HCT116 (cell line): ENCODE data around the gene RNF208. TPM values are rescaled to one million over a fixed set of nuclear protein-coding genes. Genes with fewer than 3 reads are reported as not detected.

ENCODE experiments used
- ATAC-seq: fragments of 200-7000 bp; cut with Tn5 transposase; 2 replicates; pipeline ENCODE4 v1.9.1; 2020; ENCODE audit warnings: mild to moderate bottlenecking, moderate library complexity
- BruUV-seq: library from RNA; stranded (reverse); fragments of 400-500 nt; replicated peaks from 2 replicates; lab custom pipeline; 2021; lab: Mats Ljungman, UMichigan
- CTCF ChIA-PET: fragments of 300-600 bp; sonication (Branson Sonifier 250); formaldehyde crosslinking; loops from one replicate; lab custom pipeline; 2021; ENCODE audit warnings: antibody characterized with exemption; lab: Charles Lee
- POLR2A ChIA-PET: fragments of 300-600, 350-600 bp; sonication (Branson Sonifier 250); formaldehyde crosslinking; loops from one replicate; lab custom pipeline; 2021; ENCODE audit warnings: antibody characterized with exemption; lab: Charles Lee
- RAD21 ChIA-PET, 2 experiments: fragments of 300-600 bp; sonication (Branson Sonifier 250); formaldehyde crosslinking; loops; one replicate each; lab custom pipeline; 2023; ENCODE audit warnings: low total read pairs in 2 of 2; ENCODE audit not compliant: uncharacterized antibody in 2 of 2, unreplicated experiment in 2 of 2, low non-redundant PET in 1 of 2; lab: Charles Lee
- DNase-seq: peaks from one replicate; pipeline ENCODE4 v3.0.0-alpha.2; 2010; ENCODE audit warnings: low read depth, low spot score
- H2AFZ ChIP-seq: fragments of 200-600 bp; shearing (Covaris generic), sonication (generic); 2 replicates; pipeline ENCODE4 v1.6.1; 2017; ENCODE audit warnings: low read depth, mixed run types, mixed read lengths, antibody characterized with exemption, low read length; ENCODE audit not compliant: poor library complexity, severe bottlenecking
- H3K27ac ChIP-seq: 2 replicates; pipeline ENCODE4 v1.5.1; 2012; ENCODE audit warnings: low read depth, low read length
- H3K27me3 ChIP-seq: fragments of 200-600 bp; sonication (generic); 2 replicates; pipeline ENCODE4 v1.6.1; 2016; ENCODE audit warnings: mixed run types, low read length, mixed read lengths; ENCODE audit not compliant: insufficient read depth
- H3K36me3 ChIP-seq, 2 experiments: fragments of 200-500 bp in 1 of 2; fragments of 200-600 bp in 1 of 2; sonication (Bioruptor generic) in 1 of 2; sonication (generic) in 1 of 2; 2 replicates each; pipeline versions ENCODE4 v1.5.1 to v1.6.1; 2014 to 2016; ENCODE audit warnings: low read length in 2 of 2, inconsistent platforms in 1 of 2, mixed read lengths in 1 of 2, mixed run types in 1 of 2; ENCODE audit not compliant: insufficient read depth in 2 of 2, control insufficient read depth in 1 of 2
- H3K4me1 ChIP-seq, 2 experiments: fragments of 200-600 bp in 1 of 2; sonication (generic) in 1 of 2; 2 replicates each; pipeline versions ENCODE4 v1.5.1 to v1.6.1; 2012 to 2017; ENCODE audit warnings: low read length in 2 of 2, inconsistent platforms in 1 of 2, mild to moderate bottlenecking in 1 of 2, mixed read lengths in 1 of 2, mixed run types in 1 of 2, moderate library complexity in 1 of 2; ENCODE audit not compliant: insufficient read depth in 2 of 2, control insufficient read depth in 1 of 2
- H3K4me2 ChIP-seq: fragments of 200-600 bp; sonication (generic); 2 replicates; pipeline ENCODE4 v1.6.1; 2017; ENCODE audit warnings: mixed run types, low read length, mixed read lengths
- H3K4me3 ChIP-seq, 2 experiments: fragments of 200-600 bp in 1 of 2; sonication (generic) in 1 of 2; replicated peaks in 1 of 2; 2 replicates each; pipeline ENCODE4 v1.5.1; 2011 to 2016; ENCODE audit warnings: low read length in 2 of 2, control low read depth in 1 of 2, low read depth in 1 of 2, mild to moderate bottlenecking in 1 of 2, mixed read lengths in 1 of 2, mixed run types in 1 of 2
- H3K79me2 ChIP-seq: fragments of 200-600 bp; sonication (generic); 2 replicates; pipeline ENCODE4 v1.6.1; 2017; ENCODE audit warnings: mild to moderate bottlenecking, mixed run types, low read length, moderate library complexity, mixed read lengths; ENCODE audit not compliant: insufficient read depth
- H3K9ac ChIP-seq: fragments of 200-600 bp; sonication (generic); 2 replicates; pipeline ENCODE4 v1.6.1; 2016; ENCODE audit warnings: low read length, mixed read lengths
- H3K9me2 ChIP-seq: fragments of 200-600 bp; sonication (generic), shearing (Covaris generic); 2 replicates; pipeline ENCODE4 v1.6.1; 2017; ENCODE audit warnings: mixed run types, mild to moderate bottlenecking, moderate library complexity; ENCODE audit not compliant: insufficient read depth
- H3K9me3 ChIP-seq, 2 experiments: fragments of 200-500 bp in 1 of 2; fragments of 200-600 bp in 1 of 2; sonication (Bioruptor generic) in 1 of 2; sonication (generic) in 1 of 2; 2 replicates each; pipeline ENCODE4 v1.6.1; 2014 to 2017; ENCODE audit warnings: low read length in 2 of 2, mixed read lengths in 2 of 2, inconsistent platforms in 1 of 2, low read depth in 1 of 2, mild to moderate bottlenecking in 1 of 2, mixed run types in 1 of 2, moderate library complexity in 1 of 2; ENCODE audit not compliant: control insufficient read depth in 1 of 2, insufficient read depth in 1 of 2
- H4K20me1 ChIP-seq: fragments of 200-600 bp; sonication (generic), shearing (Covaris generic); 2 replicates; pipeline ENCODE4 v1.6.1; 2017; ENCODE audit warnings: mixed run types, mild to moderate bottlenecking, moderate library complexity; ENCODE audit not compliant: insufficient read depth
- ELF1 ChIP-seq: IDR thresholded peaks from 2 replicates; pipeline ENCODE4 v1.6.1; 2012; ENCODE audit warnings: low read depth, borderline replicate concordance
- EZH2 ChIP-seq: fragments of 200-600 bp; sonication (generic); IDR thresholded peaks from 2 replicates; pipeline ENCODE4 v1.6.1; 2017; ENCODE audit warnings: antibody characterized with exemption, mixed run types
- EZH2phosphoT487 ChIP-seq: fragments of 200-600 bp; IDR thresholded peaks from 2 replicates; pipeline ENCODE4 v1.6.1; 2018; ENCODE audit warnings: antibody characterized with exemption, borderline replicate concordance
- FOSL1 ChIP-seq: IDR thresholded peaks from 2 replicates; pipeline ENCODE4 v1.6.1; 2012; ENCODE audit warnings: low read depth
- JUND ChIP-seq: IDR thresholded peaks from 2 replicates; pipeline ENCODE4 v1.6.1; 2012
- POLR2A ChIP-seq: IDR thresholded peaks from 2 replicates; pipeline ENCODE4 v1.7.0; 2011; ENCODE audit warnings: borderline replicate concordance; ENCODE audit not compliant: insufficient read depth, insufficient read length; ENCODE audit errors: extremely low read depth
- YY1 ChIP-seq: IDR thresholded peaks from 2 replicates; pipeline ENCODE4 v1.6.1; 2011; ENCODE audit warnings: low read length, low read depth, moderate library complexity, mild to moderate bottlenecking; ENCODE audit not compliant: insufficient replicate concordance; ENCODE audit errors: extremely low read depth
- intact Hi-C: fragments of 100-400 bp; cut with micrococcal nuclease; formaldehyde crosslinking; loops from 2 replicates; pipeline ENCODE4 v1.10.0; 2022
- total RNA-seq: library from RNA; stranded (reverse); gene quantifications from one replicate; pipeline ENCODE4 v1.2.1, GENCODE V29; 2021; ENCODE audit not compliant: unreplicated experiment
- TF ChIP-seq, protein P1 (sequence below), 3 experiments: fragments of 200-600 bp in 1 of 3; sonication (generic) in 1 of 3; IDR thresholded peaks in 2 of 3; conservative IDR thresholded peaks in 1 of 3; 2 replicates each; pipeline ENCODE4 v1.5.1; 2012 to 2017; ENCODE audit warnings: low read depth in 2 of 3, low read length in 2 of 3, antibody characterized with exemption in 1 of 3, borderline replicate concordance in 1 of 3, control low read depth in 1 of 3, mild to moderate bottlenecking in 1 of 3, mixed read lengths in 1 of 3, mixed run types in 1 of 3, moderate library complexity in 1 of 3; ENCODE audit not compliant: insufficient read depth in 1 of 3
- TF ChIP-seq, protein P2 (sequence below): IDR thresholded peaks from 2 replicates; pipeline ENCODE4 v1.6.1; 2012; ENCODE audit warnings: low read depth
- TF ChIP-seq, protein P3 (sequence below): IDR thresholded peaks from 2 replicates; pipeline ENCODE4 v1.6.1; 2012

Gene RNF208
- total RNA-seq, 1 experiment from 2014 or later, result 26.1 TPM

DNA sequence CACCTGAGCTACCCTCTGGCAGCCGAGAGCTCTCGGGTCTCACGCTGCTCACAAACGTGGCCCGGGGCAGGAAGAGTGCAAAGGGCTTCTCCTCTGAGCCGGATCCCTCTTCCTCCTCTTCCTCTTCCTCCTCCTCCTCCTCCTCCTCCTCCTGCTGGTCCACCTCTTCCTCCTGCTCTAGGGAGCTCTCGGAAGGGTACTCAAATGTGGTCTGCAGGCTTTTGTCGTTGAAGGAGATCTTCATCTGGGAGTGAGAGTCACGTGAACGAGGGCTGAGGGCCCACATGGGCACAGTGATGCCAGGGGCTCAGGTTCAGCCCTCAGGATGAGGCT is 29.6 kb downstream of the RNF208 start (continued):
- TF ChIP-seq, protein P1, sequence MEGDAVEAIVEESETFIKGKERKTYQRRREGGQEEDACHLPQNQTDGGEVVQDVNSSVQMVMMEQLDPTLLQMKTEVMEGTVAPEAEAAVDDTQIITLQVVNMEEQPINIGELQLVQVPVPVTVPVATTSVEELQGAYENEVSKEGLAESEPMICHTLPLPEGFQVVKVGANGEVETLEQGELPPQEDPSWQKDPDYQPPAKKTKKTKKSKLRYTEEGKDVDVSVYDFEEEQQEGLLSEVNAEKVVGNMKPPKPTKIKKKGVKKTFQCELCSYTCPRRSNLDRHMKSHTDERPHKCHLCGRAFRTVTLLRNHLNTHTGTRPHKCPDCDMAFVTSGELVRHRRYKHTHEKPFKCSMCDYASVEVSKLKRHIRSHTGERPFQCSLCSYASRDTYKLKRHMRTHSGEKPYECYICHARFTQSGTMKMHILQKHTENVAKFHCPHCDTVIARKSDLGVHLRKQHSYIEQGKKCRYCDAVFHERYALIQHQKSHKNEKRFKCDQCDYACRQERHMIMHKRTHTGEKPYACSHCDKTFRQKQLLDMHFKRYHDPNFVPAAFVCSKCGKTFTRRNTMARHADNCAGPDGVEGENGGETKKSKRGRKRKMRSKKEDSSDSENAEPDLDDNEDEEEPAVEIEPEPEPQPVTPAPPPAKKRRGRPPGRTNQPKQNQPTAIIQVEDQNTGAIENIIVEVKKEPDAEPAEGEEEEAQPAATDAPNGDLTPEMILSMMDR (IDR thresholded peaks at IDR 0.05 in 2 of 3, conservative IDR thresholded peaks at IDR 0.05 in 1 of 3; ENCODE audit: borderline replicate concordance in 1 of 3, insufficient read depth in 1 of 3, low read depth in 2 of 3, low read length in 2 of 3), result no peak
- no peak for TF ChIP-seq FOSL1
- TF ChIP-seq YY1, result no peak
- TF ChIP-seq, protein P2, sequence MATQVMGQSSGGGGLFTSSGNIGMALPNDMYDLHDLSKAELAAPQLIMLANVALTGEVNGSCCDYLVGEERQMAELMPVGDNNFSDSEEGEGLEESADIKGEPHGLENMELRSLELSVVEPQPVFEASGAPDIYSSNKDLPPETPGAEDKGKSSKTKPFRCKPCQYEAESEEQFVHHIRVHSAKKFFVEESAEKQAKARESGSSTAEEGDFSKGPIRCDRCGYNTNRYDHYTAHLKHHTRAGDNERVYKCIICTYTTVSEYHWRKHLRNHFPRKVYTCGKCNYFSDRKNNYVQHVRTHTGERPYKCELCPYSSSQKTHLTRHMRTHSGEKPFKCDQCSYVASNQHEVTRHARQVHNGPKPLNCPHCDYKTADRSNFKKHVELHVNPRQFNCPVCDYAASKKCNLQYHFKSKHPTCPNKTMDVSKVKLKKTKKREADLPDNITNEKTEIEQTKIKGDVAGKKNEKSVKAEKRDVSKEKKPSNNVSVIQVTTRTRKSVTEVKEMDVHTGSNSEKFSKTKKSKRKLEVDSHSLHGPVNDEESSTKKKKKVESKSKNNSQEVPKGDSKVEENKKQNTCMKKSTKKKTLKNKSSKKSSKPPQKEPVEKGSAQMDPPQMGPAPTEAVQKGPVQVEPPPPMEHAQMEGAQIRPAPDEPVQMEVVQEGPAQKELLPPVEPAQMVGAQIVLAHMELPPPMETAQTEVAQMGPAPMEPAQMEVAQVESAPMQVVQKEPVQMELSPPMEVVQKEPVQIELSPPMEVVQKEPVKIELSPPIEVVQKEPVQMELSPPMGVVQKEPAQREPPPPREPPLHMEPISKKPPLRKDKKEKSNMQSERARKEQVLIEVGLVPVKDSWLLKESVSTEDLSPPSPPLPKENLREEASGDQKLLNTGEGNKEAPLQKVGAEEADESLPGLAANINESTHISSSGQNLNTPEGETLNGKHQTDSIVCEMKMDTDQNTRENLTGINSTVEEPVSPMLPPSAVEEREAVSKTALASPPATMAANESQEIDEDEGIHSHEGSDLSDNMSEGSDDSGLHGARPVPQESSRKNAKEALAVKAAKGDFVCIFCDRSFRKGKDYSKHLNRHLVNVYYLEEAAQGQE, result no peak
- TF ChIP-seq, protein P3, sequence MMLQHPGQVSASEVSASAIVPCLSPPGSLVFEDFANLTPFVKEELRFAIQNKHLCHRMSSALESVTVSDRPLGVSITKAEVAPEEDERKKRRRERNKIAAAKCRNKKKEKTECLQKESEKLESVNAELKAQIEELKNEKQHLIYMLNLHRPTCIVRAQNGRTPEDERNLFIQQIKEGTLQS, result no peak
- no peak for TF ChIP-seq ELF1

DNA sequence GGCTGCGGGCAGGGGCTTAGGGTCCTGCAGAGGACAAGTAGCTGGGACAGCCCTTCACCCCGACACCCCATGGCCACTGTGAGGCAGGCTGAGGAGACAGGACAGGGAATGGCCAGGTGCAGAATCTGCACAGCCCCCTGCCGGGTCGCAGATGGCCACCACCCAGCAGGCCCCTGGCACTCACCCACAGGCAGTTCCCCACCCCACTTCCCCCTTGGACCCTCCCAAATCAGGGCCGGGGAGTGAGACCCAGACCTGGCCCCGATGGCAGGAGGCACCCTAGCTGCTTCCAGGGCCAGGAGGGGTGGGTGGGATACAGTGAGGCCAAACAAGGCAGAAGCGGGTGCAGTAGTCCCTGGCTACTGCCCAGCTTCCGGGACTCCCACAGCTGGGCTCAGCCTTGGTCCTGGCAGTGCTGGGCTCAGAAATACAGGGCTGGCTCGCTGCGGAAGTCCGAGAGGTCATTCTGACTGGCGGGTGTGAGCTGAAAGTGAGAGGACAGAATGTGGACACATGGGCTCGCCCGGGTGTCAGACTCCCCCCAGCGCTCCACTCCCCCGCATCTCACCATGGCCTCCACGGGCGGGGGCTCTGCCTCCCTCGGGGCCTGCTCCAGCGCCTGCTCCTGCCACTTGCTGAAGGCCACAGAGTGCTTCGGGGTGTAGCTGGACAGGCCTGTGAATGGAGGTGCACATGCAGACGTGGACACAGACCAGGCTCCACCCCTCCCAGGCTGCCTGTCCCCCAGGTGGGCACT is 30.2 kb downstream of the RNF208 start:
- DNase-seq (no peak), ATAC-seq (no peak)
- ChIA-PET POLR2A (no interaction called here), CTCF (no interaction called here), RAD21 (no interaction called here)
- no peaks in the 10 kb centered on the region for H3K27me3 ChIP-seq
- BruUV-seq, result no TSS peak
- no peaks in the 10 kb centered on the region for H4K20me1 ChIP-seq
- no peak overlapping the region for H3K9ac ChIP-seq
- H3K9me2 ChIP-seq, result no peaks in the 10 kb centered on the region
- no peaks in the 10 kb centered on the region for H3K9me3 ChIP-seq
- H3K36me3 ChIP-seq, result peaks cover 0 to 12% of the 10 kb centered on the region in 2 experiments; a peak in 1 of 4 replicates
- intact Hi-C loops, result no loop called here
- H3K4me3 ChIP-seq, result no peak overlapping the region
- H3K27ac ChIP-seq, result no peak overlapping the region
- H3K79me2 ChIP-seq, result peaks cover 44% of the 10 kb centered on the region
- H3K4me1 ChIP-seq, result peaks cover 31 to 48% of the 10 kb centered on the region in 2 experiments
- H3K4me2 ChIP-seq, result no peak overlapping the region
- no peak overlapping the region for H2AFZ ChIP-seq
- TF ChIP-seq EZH2phosphoT487, result no peak
- TF ChIP-seq, protein P1 (IDR thresholded peaks at IDR 0.05 in 2 of 3, conservative IDR thresholded peaks at IDR 0.05 in 1 of 3; ENCODE audit: borderline replicate concordance in 1 of 3, insufficient read depth in 1 of 3, low read depth in 2 of 3, low read length in 2 of 3), result no peak
- TF ChIP-seq, protein P2, result no peak
- TF ChIP-seq FOSL1, result no peak
- TF ChIP-seq EZH2, result no peak
- no peak for TF ChIP-seq JUND
- no peak for TF ChIP-seq YY1
- no peak for TF ChIP-seq POLR2A
